Muscle of arm (tissue), 12 donors: Measurements from ENCODE around the gene EIF5. TPM values are rescaled to one million over a fixed set of nuclear protein-coding genes. Genes with fewer than 3 reads are reported as not detected.

Experiments
- DNase-seq: peaks from one replicate; pipeline ENCODE4 v3.0.0-alpha.2; 2013
- polyA plus RNA-seq, 12 donors: library from polyadenylated mRNA; unstranded; fragments of 120-200 nt; gene quantifications; one replicate each; pipeline ENCODE4 v1.2.1, GENCODE V29; 2013; ENCODE audit not compliant: insufficient read length in 12 of 12

Gene EIF5
- polyA plus RNA-seq, 12 donors, result 120 to 234 (median 198) TPM; not detected in 1

GRCh38 chr14:103392106-103392505 lies 58.1 kb downstream of the EIF5 start:
- DNase-seq, result no peak

- no peak for DNase-seq
These were observed 58.5 kb downstream of the EIF5 start for GRCh38 chr14:103392572-103392971.

GRCh38 chr14:103393070-103393469 lies 59.0 kb downstream of the EIF5 start:
- DNase-seq, result no peak

GRCh38 chr14:103393676-103394626 lies 59.9 kb downstream of the EIF5 start:
- DNase-seq, result no peak

Other genes starting within 250 kb of the EIF5 start
- gene EXOC3L4, start 239.5 kb upstream of the EIF5 start, polyA plus RNA-seq, result 1 to 10 TPM in 5 of 12 donors, under 1 TPM in 5, not detected in 2; 0.11 to 1.8 (median 0.97) TPM
- 10 to 100 TPM in 11 of 12 donors, not detected in 1; 36.4 to 66.2 (median 51.0) TPM for gene TNFAIP2, start 210.8 kb upstream of the EIF5 start, polyA plus RNA-seq
- gene MARK3, start 51.2 kb downstream of the EIF5 start, polyA plus RNA-seq, result 10 to 100 TPM in 11 of 12 donors, not detected in 1; 51.7 to 92.4 (median 62.1) TPM
- 100 to 1,000 TPM in 11 of 12 donors, not detected in 1; 146 to 849 (median 173) TPM for gene CKB, start 188.6 kb downstream of the EIF5 start, polyA plus RNA-seq
- gene TRMT61A, start 195.0 kb downstream of the EIF5 start, polyA plus RNA-seq, result 10 to 100 TPM in 1 of 12 donors, 1 to 10 TPM in 10, not detected in 1; 5.2 to 11.6 (median 5.9) TPM
- 10 to 100 TPM in 11 of 12 donors, not detected in 1; 19.7 to 25.5 (median 23.0) TPM for gene BAG5, start 228.4 kb downstream of the EIF5 start, polyA plus RNA-seq
- gene COA8, start 228.7 kb downstream of the EIF5 start, polyA plus RNA-seq, result 10 to 100 TPM in 11 of 12 donors, not detected in 1; 35.9 to 76.5 (median 53.0) TPM